ENCODE data around the gene ITGAD. TPM values are rescaled to one million over a fixed set of nuclear protein-coding genes. Genes with fewer than 3 reads are reported as not detected.

ITGAD gene
- total RNA-seq, 1 donor: not detected

- no peak overlapping the region for H3K4me3 ChIP-seq (ENCODE audit: insufficient read depth, low read length)
- no peaks in the 10 kb centered on the region for H3K79me2 ChIP-seq (ENCODE audit: insufficient read depth, low read length)
- no peak overlapping the region for H2AFZ ChIP-seq (ENCODE audit: low read length)
- H3K27ac ChIP-seq (ENCODE audit: low read depth, low read length): no peak overlapping the region
- no peak overlapping the region for H3K4me2 ChIP-seq (ENCODE audit: insufficient read depth, low read length)
- TF ChIP-seq CTCF (IDR thresholded peaks at IDR 0.05; ENCODE audit: extremely low read depth, low read depth, low read length): no peak
- no peaks in the 10 kb centered on the region for H3K36me3 ChIP-seq (ENCODE audit: insufficient read depth, low read length)
- H3K27me3 ChIP-seq (ENCODE audit: insufficient read depth, low read length): no peaks in the 10 kb centered on the region
- H3K4me1 ChIP-seq (ENCODE audit: insufficient read depth, low read length): no peaks in the 10 kb centered on the region
- H4K20me1 ChIP-seq (ENCODE audit: insufficient read depth, low read length): no peaks in the 10 kb centered on the region
- no peaks in the 10 kb centered on the region for H3K9me3 ChIP-seq (ENCODE audit: low read depth, low read length)
- DNase-seq (ENCODE audit: insufficient read length, low spot score, missing footprints): no peak
Measured at GRCh38 chr16:31365131-31365865, 27.8 kb upstream of the ITGAD start.

- no peaks in the 10 kb centered on the region for H3K4me1 ChIP-seq (ENCODE audit: insufficient read depth, low read length)
- H3K27me3 ChIP-seq (ENCODE audit: insufficient read depth, low read length): no peaks in the 10 kb centered on the region
- H3K4me3 ChIP-seq (ENCODE audit: insufficient read depth, low read length): no peak overlapping the region
- H2AFZ ChIP-seq (ENCODE audit: low read length): no peak overlapping the region
- H4K20me1 ChIP-seq (ENCODE audit: insufficient read depth, low read length): no peaks in the 10 kb centered on the region
- H3K9me3 ChIP-seq (ENCODE audit: low read depth, low read length): no peaks in the 10 kb centered on the region
- TF ChIP-seq CTCF (IDR thresholded peaks at IDR 0.05; ENCODE audit: extremely low read depth, low read depth, low read length): no peak
- no peak overlapping the region for H3K27ac ChIP-seq (ENCODE audit: low read depth, low read length)
- H3K4me2 ChIP-seq (ENCODE audit: insufficient read depth, low read length): no peak overlapping the region
- H3K36me3 ChIP-seq (ENCODE audit: insufficient read depth, low read length): no peaks in the 10 kb centered on the region
- no peak for DNase-seq (ENCODE audit: insufficient read length, low spot score, missing footprints)
- no peaks in the 10 kb centered on the region for H3K79me2 ChIP-seq (ENCODE audit: insufficient read depth, low read length)
Measured at GRCh38 chr16:31367853-31368252, 25.3 kb upstream of the ITGAD start.

DNA sequence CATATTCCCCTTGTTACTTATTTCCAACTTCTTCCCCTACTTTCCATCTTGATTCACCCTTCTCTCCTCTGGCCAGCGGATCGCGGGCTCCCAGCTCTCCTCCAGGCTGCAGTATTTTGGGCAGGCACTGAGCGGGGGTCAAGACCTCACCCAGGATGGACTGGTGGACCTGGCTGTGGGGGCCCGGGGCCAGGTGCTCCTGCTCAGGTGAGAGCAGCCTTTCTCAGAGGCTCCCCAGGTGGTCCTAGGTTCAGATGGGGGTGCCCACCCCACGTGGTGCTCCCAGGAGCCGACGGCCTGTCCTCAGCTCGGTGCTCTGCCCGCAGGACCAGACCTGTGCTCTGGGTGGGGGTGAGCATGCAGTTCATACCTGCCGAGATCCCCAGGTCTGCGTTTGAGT lies 22.1 kb upstream of the ITGAD start:
- no peaks in the 10 kb centered on the region for H3K27me3 ChIP-seq (ENCODE audit: insufficient read depth, low read length)
- H4K20me1 ChIP-seq (ENCODE audit: insufficient read depth, low read length): no peaks in the 10 kb centered on the region
- H3K4me3 ChIP-seq (ENCODE audit: insufficient read depth, low read length): no peak overlapping the region
- H3K4me1 ChIP-seq (ENCODE audit: insufficient read depth, low read length): no peaks in the 10 kb centered on the region
- no peak for DNase-seq (ENCODE audit: insufficient read length, low spot score, missing footprints)
- no peaks in the 10 kb centered on the region for H3K36me3 ChIP-seq (ENCODE audit: insufficient read depth, low read length)
- no peak overlapping the region for H3K27ac ChIP-seq (ENCODE audit: low read depth, low read length)
- H3K9me3 ChIP-seq (ENCODE audit: low read depth, low read length): no peaks in the 10 kb centered on the region
- no peaks in the 10 kb centered on the region for H3K79me2 ChIP-seq (ENCODE audit: insufficient read depth, low read length)
- no peak for TF ChIP-seq CTCF (IDR thresholded peaks at IDR 0.05; ENCODE audit: extremely low read depth, low read depth, low read length)
- no peak overlapping the region for H3K4me2 ChIP-seq (ENCODE audit: insufficient read depth, low read length)
- no peak overlapping the region for H2AFZ ChIP-seq (ENCODE audit: low read length)

- no peaks in the 10 kb centered on the region for H3K9me3 ChIP-seq (ENCODE audit: low read depth, low read length)
- no peaks in the 10 kb centered on the region for H3K36me3 ChIP-seq (ENCODE audit: insufficient read depth, low read length)
- no peak overlapping the region for H3K4me2 ChIP-seq (ENCODE audit: insufficient read depth, low read length)
- H2AFZ ChIP-seq (ENCODE audit: low read length): no peak overlapping the region
- no peaks in the 10 kb centered on the region for H3K79me2 ChIP-seq (ENCODE audit: insufficient read depth, low read length)
- H4K20me1 ChIP-seq (ENCODE audit: insufficient read depth, low read length): no peaks in the 10 kb centered on the region
- no peak for TF ChIP-seq CTCF (IDR thresholded peaks at IDR 0.05; ENCODE audit: extremely low read depth, low read depth, low read length)
- no peak overlapping the region for H3K4me3 ChIP-seq (ENCODE audit: insufficient read depth, low read length)
- H3K27ac ChIP-seq (ENCODE audit: low read depth, low read length): no peak overlapping the region
- no peaks in the 10 kb centered on the region for H3K27me3 ChIP-seq (ENCODE audit: insufficient read depth, low read length)
- no peaks in the 10 kb centered on the region for H3K4me1 ChIP-seq (ENCODE audit: insufficient read depth, low read length)
- DNase-seq (ENCODE audit: insufficient read length, low spot score, missing footprints): no peak
Measured at GRCh38 chr16:31371619-31372484, 21.3 kb upstream of the ITGAD start.
